IPS-18a (cell line): ENCODE results near the gene CHRNA5.
"Not testable (repeated sequence)": the region's sequence is repeated elsewhere in the genome, so short reads cannot be mapped to it uniquely, and the experiment has no call there.

ENCODE experiments used
- H3K27ac ChIP-seq: one replicate; pipeline ENCODE4 v1.5.1; 2013; ENCODE audit warnings: low read length
- H3K27me3 ChIP-seq: one replicate; pipeline ENCODE4 v1.6.1; 2013; ENCODE audit warnings: mild to moderate bottlenecking, low read length; ENCODE audit not compliant: control insufficient read depth, insufficient read depth
- H3K36me3 ChIP-seq: one replicate; pipeline ENCODE4 v1.6.1; 2013; ENCODE audit warnings: low read depth, low read length; ENCODE audit not compliant: control insufficient read depth
- H3K4me1 ChIP-seq: one replicate; pipeline ENCODE4 v1.6.1; 2013; ENCODE audit warnings: low read depth, low read length; ENCODE audit not compliant: control insufficient read depth
- H3K4me3 ChIP-seq: one replicate; pipeline ENCODE4 v1.5.1; 2013; ENCODE audit warnings: low read length
- H3K9ac ChIP-seq: one replicate; pipeline ENCODE4 v1.6.1; 2013; ENCODE audit warnings: mild to moderate bottlenecking, low read length, moderate library complexity
- H3K9me3 ChIP-seq: one replicate; pipeline ENCODE4 v1.6.1; 2013; ENCODE audit warnings: low read depth, low read length; ENCODE audit not compliant: control insufficient read depth

CHRNA5 gene

GRCh38 chr15:78565097-78565950, at the start of gene CHRNA5:
TSS of gene CHRNA5 (plus strand) at chr15:78565520. CDS start at chr15:78565720, 200 bp downstream.
- Histone ChIP-seq H3K9me3 (no peaks in the 10 kb centered on the region), H3K9ac (peak within 1 kb of the TSS; percentile 60), H3K4me3 (peak within 1 kb of the TSS; percentile 88), H3K27me3 (no peaks in the 10 kb centered on the region), H3K36me3 (no peaks in the 10 kb centered on the region), H3K27ac (peak within 1 kb of the TSS; percentile 17), H3K4me1 (no peaks in the 10 kb centered on the region)

GRCh38 chr15:78520035-78520434, 45.3 kb upstream of the CHRNA5 start:
- not testable (repeated sequence) for H3K36me3 ChIP-seq, H3K4me3 ChIP-seq, H3K27me3 ChIP-seq, H3K4me1 ChIP-seq, H3K27ac ChIP-seq, H3K9ac ChIP-seq, H3K9me3 ChIP-seq

- Histone ChIP-seq H3K36me3 (no peaks in the 10 kb centered on the region), H3K9me3 (peaks cover 3% of the 10 kb centered on the region), H3K9ac (no peak overlapping the region), H3K4me1 (no peaks in the 10 kb centered on the region), H3K27me3 (no peaks in the 10 kb centered on the region), H3K4me3 (no peak overlapping the region), H3K27ac (no peak overlapping the region)
Measured at GRCh38 chr15:78524230-78524629, 41.1 kb upstream of the CHRNA5 start.

GRCh38 chr15:78527325-78527724, 38.0 kb upstream of the CHRNA5 start:
- Histone ChIP-seq H3K27me3 (no peaks in the 10 kb centered on the region), H3K9me3 (peaks cover 3% of the 10 kb centered on the region), H3K9ac (no peak overlapping the region), H3K4me1 (no peaks in the 10 kb centered on the region), H3K27ac (no peak overlapping the region), H3K36me3 (no peaks in the 10 kb centered on the region), H3K4me3 (no peak overlapping the region)

- Histone ChIP-seq H3K9me3 (no peaks in the 10 kb centered on the region), H3K4me3 (no peak overlapping the region), H3K27ac (no peak overlapping the region), H3K4me1 (no peaks in the 10 kb centered on the region), H3K9ac (no peak overlapping the region), H3K36me3 (no peaks in the 10 kb centered on the region), H3K27me3 (no peaks in the 10 kb centered on the region)
Measured at GRCh38 chr15:78533331-78533730, 32.0 kb upstream of the CHRNA5 start.

GRCh38 chr15:78536134-78536533, 29.2 kb upstream of the CHRNA5 start:
- no peaks in the 10 kb centered on the region for H3K9me3 ChIP-seq
- H3K4me1 ChIP-seq: no peaks in the 10 kb centered on the region
- no peak overlapping the region for H3K4me3 ChIP-seq
- no peaks in the 10 kb centered on the region for H3K27me3 ChIP-seq
- no peak overlapping the region for H3K9ac ChIP-seq
- H3K36me3 ChIP-seq: no peaks in the 10 kb centered on the region
- no peak overlapping the region for H3K27ac ChIP-seq

GRCh38 chr15:78537266-78537905, 27.9 kb upstream of the CHRNA5 start:
- H3K27me3 ChIP-seq: no peaks in the 10 kb centered on the region
- H3K4me3 ChIP-seq: no peak overlapping the region
- no peak overlapping the region for H3K9ac ChIP-seq
- peaks cover 4% of the 10 kb centered on the region for H3K36me3 ChIP-seq
- H3K27ac ChIP-seq: no peak overlapping the region
- no peaks in the 10 kb centered on the region for H3K4me1 ChIP-seq
- no peaks in the 10 kb centered on the region for H3K9me3 ChIP-seq

GRCh38 chr15:78538358-78538757, 27.0 kb upstream of the CHRNA5 start:
- Histone ChIP-seq H3K36me3 (peaks cover 14% of the 10 kb centered on the region), H3K4me1 (no peaks in the 10 kb centered on the region), H3K9ac (no peak overlapping the region), H3K27me3 (no peaks in the 10 kb centered on the region), H3K27ac (no peak overlapping the region), H3K4me3 (no peak overlapping the region), H3K9me3 (no peaks in the 10 kb centered on the region)

GRCh38 chr15:78539464-78540140, 25.7 kb upstream of the CHRNA5 start:
- H3K4me3 ChIP-seq: peak overlapping the region; percentile 98
- peak overlapping the region; percentile 92 for H3K27ac ChIP-seq
- H3K4me1 ChIP-seq, H3K27me3 ChIP-seq, H3K9me3 ChIP-seq: not testable (repeated sequence)
- peaks cover 26% of the 10 kb centered on the region for H3K36me3 ChIP-seq
- H3K9ac ChIP-seq: peak overlapping the region; percentile 88

GRCh38 chr15:78540141-78540870, 25.0 kb upstream of the CHRNA5 start, which contains the start of gene PSMA4:
TSS of gene PSMA4 (plus strand) at chr15:78540444. CDS start at chr15:78541928, 1,484 bp downstream.
- Histone ChIP-seq H3K9ac (peak within 1 kb of the TSS; percentile 88), H3K36me3 (peaks cover 33% of the 10 kb centered on the region), H3K27me3 (no peaks in the 10 kb centered on the region), H3K9me3 (no peaks in the 10 kb centered on the region), H3K4me3 (peak within 1 kb of the TSS; percentile 98), H3K27ac (peak within 1 kb of the TSS; percentile 92), H3K4me1 (no peaks in the 10 kb centered on the region)
